GM18526 (cell line): ENCODE results near the gene CLIP4.

ENCODE experiments used
- POLR2A ChIP-seq: IDR thresholded peaks from 3 replicates; pipeline ENCODE4 v1.6.1; 2011; ENCODE audit not compliant: insufficient read length; ENCODE audit errors: extremely low read depth

The CLIP4 gene

DNA sequence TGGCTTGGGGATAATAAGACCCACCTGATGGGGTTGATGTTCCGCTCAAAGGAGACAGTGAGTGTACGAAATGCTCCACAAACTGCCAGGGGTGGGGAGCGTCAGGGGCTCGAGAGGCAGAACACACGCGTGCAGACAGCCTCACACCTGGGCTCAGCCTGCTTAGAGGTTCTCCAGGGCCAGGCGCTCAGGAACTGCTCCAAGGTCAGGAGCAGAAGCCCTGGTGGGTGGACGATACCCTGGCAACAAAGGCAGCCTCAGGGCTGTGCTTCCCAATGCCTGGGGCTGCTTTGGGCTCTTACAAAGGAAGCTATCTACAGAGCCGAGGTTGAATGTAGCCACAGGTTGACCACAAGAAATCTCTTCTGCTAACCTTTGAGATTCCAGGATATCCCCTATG lies 114.4 kb downstream of the CLIP4 start:
- TF ChIP-seq POLR2A, result no peak

DNA sequence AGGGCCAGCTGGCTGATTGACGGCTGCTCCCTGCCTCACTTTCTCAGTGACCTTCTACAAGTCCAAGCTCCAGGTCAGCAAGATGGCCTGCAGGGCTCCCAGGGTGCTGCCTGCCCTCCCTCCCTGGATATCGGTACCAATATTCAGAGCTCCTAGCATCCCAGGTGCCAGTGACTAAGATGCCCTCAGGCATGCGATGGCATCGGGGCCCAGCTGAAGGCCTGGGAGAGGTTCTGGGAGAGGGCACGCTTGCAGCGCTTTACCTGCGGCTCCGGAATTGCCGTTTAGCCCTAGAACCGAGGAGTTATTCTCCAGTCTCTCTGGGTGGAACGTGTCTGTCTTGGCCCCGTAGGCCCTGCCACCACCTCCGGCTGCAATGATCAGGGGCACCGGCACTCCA lies 116.8 kb downstream of the CLIP4 start:
- TF ChIP-seq POLR2A, result no peak

DNA sequence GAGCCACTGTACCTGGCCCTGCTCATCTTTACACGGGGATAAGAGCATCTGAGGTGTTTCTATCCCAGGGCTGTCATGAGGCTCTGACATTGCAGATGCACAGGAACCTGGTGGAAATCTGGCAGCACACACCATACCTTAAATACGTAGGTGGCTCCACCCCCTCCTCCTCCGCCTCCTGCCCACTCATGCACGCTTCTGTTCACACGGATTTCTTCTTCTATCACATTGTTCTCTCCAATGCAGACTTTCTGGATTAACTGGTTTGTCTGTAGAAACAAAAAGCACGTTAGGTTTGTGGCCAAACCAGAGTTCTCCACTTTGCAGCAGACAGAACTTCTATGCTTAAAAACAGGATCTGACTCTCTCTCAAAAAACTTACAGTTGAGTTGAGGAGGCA lies 118.2 kb downstream of the CLIP4 start:
- TF ChIP-seq POLR2A, result no peak

DNA sequence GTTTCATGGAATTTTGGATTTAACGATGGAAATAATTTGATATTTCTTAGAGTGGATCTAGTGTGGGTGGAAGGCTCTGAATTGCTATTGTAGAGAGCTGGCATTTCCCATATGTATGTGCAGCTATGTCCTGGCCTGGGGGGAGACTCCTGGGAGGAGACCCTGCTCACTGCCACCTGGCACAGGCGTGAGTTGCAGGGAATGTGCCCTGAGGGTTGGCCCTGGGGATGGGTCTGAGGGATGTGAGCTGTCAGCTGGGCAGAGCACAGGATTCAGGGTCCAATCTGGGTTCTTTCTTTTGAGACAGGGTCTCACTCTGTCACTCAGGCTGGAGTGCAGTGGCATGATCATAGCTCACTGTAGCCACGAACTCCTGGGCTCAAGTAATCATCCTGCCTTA lies 120.2 kb downstream of the CLIP4 start:
- no peak for TF ChIP-seq POLR2A

DNA sequence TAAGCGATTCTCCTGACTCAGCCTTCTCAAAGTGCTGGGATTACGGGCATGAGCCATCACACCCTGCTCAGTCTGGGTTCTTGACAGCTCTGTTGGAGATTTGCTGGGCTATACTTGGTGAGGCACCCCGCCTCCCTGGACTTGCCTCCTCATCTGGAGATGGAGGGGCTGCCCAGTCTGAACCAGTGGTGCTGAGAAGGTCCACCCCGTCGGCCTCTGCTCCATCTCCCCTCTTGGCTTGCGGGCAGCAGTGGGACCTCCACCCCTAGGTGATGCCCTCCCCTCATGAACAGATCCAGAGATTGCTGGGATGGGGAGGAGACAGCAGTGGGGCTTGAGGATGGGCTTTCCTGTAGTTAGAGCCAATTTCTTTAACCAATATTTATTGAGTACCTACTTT lies 120.9 kb downstream of the CLIP4 start:
- no peak for TF ChIP-seq POLR2A

DNA sequence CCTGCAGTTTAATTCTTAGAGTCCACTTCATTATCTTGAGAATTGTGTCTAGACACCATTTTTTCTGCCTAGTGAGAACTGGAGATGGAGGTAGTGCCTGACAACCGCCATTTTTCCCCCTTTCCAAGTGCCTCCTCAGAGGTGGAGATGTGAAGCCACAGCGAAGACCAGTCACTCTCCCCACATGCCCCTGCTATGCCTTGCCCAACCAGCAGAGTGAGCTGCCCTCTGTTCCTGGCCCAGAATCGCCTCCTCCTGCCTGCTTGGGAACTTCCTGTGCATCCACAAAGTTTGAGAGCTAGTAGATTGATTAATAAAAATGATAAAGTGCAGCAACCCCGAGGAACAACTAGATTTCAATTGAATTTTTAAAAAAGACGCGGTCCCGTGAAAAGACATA lies 123.3 kb downstream of the CLIP4 start:
- no peak for TF ChIP-seq POLR2A
